ENCODE results near the gene RPS18.

Gene RPS18

GRCh38 chr6:33289784-33290315, 18.0 kb downstream of the RPS18 start:
- DNase-seq (ENCODE audit: low read depth): no peak

- no peak for DNase-seq (ENCODE audit: low read depth)
Measured at GRCh38 chr6:33290459-33290858, 18.6 kb downstream of the RPS18 start.

DNA sequence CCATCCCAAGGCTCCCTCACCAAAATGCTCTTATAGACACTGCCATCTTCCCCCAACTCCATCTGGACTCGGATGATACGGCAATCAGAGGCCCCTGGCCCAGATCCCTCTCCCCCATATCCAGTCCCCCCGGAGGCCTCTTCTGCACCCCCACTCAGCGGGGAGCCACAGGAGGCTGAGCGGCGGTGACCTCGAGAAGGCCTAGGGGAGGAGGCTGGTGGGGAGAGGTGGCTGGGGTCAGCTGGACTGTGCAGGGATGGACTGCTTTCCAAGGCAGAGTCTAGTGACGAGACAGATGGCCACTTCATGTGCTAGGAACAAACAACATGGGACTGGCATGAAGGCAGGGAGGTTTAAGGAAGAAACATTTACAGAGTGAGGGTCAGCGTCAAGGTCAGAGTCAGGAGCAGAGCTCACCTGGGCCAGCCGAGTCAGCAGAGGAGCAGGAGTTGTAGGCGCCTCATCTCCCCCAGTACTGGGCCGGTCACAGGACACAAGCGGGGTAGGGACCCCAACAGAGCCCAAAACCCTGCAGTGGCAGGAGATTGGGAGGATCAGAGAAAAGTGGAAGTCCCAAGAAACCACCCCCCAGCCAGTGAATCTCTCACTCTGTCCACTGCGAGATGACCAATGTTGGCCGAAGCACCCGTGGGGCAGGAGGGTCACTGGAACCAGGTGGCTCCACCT, 21.3 kb downstream of the RPS18 start:
- no peak for DNase-seq (ENCODE audit: low read depth)

GRCh38 chr6:33294086-33294823, 22.4 kb downstream of the RPS18 start:
- no peak for DNase-seq (ENCODE audit: low read depth)

- DNase-seq (ENCODE audit: low read depth): no peak
Measured at GRCh38 chr6:33295621-33296369, 23.9 kb downstream of the RPS18 start.

DNA sequence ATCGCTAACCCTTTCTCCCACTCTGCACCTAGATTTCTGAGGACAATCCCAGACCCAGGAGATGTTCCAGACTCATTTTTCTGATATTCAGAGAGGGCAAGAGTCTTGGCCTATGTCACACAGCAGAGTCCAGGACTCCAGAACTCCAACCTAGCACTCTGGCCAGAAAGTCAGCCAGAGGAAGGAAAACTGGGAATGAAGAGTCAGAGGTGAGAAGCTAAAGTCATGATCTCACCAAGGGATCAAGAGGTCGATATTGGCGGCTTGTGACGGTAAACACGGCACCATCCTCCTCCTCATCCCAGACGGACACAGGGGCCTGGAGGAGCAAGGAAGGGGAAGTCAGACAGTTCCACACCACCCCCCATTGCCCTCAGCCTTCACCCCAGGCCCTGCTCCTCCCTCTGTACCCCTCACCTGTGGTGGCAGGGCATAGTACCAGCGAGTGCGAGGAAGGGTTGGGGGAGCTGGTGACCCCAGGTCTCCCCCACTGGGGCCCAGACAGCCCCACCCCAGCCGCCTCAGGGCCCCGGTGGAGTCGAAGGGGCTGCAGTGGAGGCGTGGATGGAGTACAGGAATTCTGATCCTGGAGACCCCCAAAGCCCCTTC, 25.0 kb downstream of the RPS18 start:
- no peak for DNase-seq (ENCODE audit: low read depth)

DNA sequence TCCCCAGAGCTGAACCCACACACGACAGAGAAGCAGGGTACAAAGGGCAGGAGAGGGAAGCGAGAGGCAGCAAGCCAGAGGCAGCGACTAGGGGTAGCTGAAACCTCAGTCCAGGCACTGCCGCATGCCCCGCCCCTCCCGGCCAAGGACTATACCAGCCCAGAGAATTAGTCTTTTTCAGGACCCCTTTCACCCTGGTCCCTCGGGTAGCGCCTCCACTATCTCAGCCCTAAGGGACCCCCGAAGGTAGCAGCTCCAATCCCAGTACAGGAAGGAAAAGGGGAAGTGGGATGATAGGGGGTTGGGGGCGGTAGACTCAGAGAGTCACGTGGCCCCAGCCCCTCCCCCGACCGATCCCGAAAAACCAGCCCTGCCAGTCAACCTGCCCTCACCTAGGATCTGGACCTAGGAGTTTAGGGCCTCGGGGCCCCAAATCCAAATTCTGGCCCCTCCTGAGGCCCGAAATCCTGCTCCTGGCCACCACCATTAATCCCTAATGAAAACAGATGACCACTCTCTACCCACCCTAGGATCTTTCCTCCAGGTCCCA, 25.6 kb downstream of the RPS18 start:
- no peak for DNase-seq (ENCODE audit: low read depth)

DNA sequence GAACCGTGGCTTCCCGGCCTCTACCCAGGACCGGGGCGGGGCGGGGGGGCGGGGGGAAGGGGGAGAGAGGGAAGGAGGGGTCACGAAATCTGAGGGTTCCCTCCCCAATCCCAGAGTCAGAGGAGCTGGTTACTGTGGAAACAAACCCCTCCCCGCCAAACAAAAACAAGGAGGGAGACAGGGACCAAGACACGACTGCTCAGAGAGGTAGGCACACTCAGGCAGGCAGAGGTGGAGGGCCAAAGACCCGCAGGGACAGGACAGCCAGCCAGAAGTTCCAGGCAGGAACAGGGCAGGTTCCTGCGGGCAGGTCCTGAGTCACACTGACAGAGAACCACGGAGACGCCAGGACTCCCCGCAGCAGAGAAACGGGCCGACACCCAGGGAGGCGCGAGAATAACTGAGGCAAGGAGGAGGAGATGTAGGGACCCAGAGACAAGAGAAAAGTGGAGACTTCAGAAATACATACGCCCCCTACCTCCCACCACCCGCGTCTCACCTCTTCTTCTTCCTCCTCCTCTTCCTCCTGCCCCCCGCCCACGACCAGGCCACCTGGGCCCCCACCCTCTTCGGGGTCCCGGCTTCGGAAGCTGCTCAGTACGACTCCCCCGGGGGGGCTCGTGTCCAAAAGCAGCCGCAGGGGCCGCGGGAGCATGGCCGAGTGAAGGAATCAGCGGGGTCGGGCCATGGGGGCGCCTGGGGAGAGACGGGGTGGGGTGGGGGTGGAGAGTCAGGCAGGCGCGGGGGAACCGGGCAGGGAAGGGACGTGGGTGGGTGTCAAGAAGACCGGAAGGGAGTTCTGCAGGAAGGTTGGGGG, 26.3 kb downstream of the RPS18 start:
- peak; percentile 89 for DNase-seq (ENCODE audit: low read depth)

GRCh38 chr6:33298773-33299236, 26.9 kb downstream of the RPS18 start, which contains the start of gene RGL2:
TSS of gene RGL2 (minus strand) at chr6:33298942. CDS start at chr6:33298610, 332 bp downstream.
- peak; percentile 78 for DNase-seq (ENCODE audit: low read depth)

DNA sequence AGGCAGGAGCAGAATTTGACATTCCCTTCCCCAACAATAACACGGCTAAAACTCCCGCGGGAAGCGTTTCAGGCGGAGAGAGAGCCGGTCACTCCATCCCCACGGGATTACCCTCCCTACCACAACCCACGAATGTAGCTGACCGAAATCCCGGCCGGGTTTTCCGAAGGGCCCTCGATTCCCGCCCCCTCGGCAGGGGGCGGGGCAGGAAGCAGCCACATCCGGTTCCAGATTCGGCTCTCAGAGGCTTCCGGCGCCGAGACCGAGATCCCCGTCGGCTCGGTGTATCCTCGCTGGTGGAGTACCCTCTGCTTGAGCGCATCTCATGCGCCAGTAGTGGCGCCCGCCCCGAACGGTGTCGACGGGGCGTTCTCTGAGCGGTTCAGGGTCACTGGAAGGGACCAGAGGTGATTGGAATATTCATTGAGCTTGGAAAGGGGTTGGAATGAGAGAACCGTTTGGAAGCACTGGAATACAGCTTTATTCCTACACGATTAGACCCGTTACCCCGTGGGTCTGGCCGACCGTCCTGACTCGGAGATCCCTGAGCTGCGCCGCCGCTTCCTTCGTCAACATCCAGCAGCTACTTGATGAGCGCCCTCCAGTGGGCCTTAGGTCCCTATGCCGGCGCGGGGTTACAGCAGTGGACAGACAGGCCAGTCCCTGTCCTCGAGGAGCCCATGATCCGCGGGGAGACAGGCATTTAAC, 27.5 kb downstream of the RPS18 start:
- peak; percentile 91 for DNase-seq (ENCODE audit: low read depth)

DNA sequence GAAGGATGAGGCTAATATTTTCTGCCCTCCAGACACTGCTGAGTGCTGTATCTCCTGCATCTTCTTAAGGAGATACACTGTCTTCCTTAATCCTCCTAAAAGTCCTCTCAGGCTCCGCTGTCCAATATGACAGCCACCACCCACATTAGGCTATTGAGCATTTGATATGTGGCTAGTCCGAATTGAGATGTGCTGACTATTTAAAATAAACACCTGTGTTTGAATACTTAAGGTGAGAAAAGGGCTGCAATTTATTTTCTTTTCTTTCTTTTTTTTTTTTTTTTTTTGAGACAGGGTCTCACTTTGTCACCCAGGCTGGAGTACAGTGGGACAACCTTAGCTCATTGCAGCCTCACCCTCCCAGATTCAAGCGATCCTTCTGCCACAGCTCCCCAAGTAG, 30.0 kb downstream of the RPS18 start:
- no peak for DNase-seq (ENCODE audit: low read depth)

DNA sequence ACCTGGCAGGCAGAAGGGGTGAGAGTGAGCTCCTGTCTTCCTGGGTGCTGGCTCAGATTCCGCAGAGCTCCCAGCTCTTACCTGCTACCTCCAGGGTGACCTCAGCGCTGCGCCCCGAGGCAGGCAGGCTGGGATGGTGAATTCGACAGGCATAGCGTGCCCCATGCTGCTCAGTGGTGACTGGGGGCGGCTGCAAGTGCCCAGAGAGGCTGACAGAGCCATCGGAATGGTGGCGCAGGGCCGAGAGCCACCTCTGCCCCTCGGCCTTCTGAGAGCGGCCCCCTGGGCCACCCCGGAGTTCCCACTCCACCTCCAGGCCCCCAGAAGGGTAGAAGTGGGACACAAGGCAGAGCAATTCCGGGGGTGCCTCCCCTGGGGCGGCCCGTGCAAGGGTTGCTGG, 32.3 kb downstream of the RPS18 start:
- no peak for DNase-seq (ENCODE audit: low read depth)

GRCh38 chr6:33305052-33305451, 33.2 kb downstream of the RPS18 start:
- no peak for DNase-seq (ENCODE audit: low read depth)

- no peak for DNase-seq (ENCODE audit: low read depth)
Measured at GRCh38 chr6:33306356-33306755, 34.5 kb downstream of the RPS18 start.

GRCh38 chr6:33312361-33313104, 40.7 kb downstream of the RPS18 start:
- peak; percentile 53 for DNase-seq (ENCODE audit: low read depth)

- no peak for DNase-seq (ENCODE audit: low read depth)
Measured at GRCh38 chr6:33313105-33313708, 41.3 kb downstream of the RPS18 start.

DNA sequence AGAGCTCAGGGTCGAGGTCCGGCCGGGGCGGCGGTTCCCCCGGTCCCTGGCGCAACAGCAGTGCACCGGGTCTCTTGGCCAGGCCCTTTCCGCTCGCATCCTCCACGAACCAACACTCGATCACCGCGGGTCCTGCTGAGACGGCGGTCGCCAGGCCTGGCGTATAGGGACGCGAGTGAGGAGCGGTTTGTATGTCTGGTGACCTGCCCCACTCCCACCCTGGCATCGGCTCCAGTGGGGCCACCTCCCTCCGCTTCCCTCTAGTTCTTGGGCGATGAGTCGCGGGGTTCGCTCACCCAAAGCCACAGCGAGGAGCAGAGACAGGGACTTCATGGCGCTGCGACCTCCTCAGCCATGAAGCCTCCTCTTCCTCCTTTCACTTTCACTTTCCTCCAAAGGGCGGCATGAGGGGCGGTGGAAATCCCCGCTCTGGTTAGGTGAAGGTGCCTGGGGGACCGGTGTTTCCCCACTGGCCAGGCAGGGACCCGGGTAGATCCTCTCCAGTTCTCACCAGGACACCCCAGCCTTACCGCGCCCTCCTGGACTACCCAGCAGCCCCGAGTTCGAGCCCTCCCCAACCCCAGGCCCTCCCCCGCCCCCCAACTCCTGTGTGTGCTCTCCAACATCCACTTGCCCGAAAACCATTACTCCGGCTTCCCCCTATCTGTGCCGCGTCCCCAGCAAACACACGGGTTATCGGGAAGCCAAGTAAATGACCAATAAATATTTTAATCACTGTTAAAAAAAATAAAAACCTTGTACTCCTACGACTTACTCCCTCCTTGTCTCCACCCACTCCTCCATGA, 42.0 kb downstream of the RPS18 start, which contains the start of gene TAPBP:
Gene TAPBP, minus strand, starts transcription at position 370 of the 806 bp plus-strand sequence. Its CDS starts 37 bp downstream, at position 333.
- DNase-seq (ENCODE audit: low read depth): peak; percentile 45

DNA sequence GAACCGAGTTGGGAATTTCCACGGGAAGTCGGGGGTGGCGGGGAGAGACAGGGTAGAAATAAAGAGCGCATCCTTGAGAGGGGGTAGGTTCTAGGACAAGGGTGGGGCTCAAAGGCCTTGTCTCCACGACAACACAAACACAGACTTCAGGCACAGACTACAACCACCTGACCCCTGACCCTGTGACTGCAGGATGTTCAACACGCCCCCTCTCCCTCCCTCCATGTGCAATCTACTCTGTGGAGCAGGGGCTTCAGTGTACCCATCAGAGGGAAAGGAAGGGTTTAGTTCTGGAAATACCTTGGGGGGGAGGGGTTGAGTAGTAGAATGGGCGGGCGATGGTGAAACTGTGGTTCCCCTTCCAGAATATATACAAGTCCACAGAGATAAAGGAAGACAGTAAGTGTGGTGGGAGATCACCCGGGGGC, 42.7 kb downstream of the RPS18 start:
- peak; percentile 77 for DNase-seq (ENCODE audit: low read depth)

All from fibroblast of gingiva (primary cell).